ENCODE measurements around the gene CYTH4. TPM values are rescaled to one million over a fixed set of nuclear protein-coding genes. Genes with fewer than 3 reads are reported as not detected.
"Not testable (repeated sequence)": the region's sequence is repeated elsewhere in the genome, so short reads cannot be mapped to it uniquely, and the experiment has no call there.

Gene CYTH4
- polyA plus RNA-seq (2011; rRNA removed) = 0.03 and 0.05 TPM in 2 replicates
- 0.09 and 0.16 TPM in 2 replicates for polyA plus RNA-seq (2012; cell fraction: cytosol; rRNA removed)
- 0.24 and 0.32 TPM in 2 replicates for polyA plus RNA-seq (2012; cell fraction: nucleus; rRNA removed)
- 0.10 to 0.24 TPM (median 0.15 TPM) in 3 replicates for polyA plus RNA-seq (2017; fragmentation: RNase III; extraction: RNeasy Plus Mini Kit Qiagen cat#74134 plus additional on column Dnase treatment)
- 0.04 TPM in 1 of 2 replicates, not detected in the other for polyA minus RNA-seq (2011; rRNA and poly(A)+ RNA removed)

- WGBS (ENCODE audit: missing lambda C conversion rate) = 64% methylated on average over 6 of the region's 12 CpGs
- DNase-seq (ENCODE audit: low read depth in 1 of 2, low spot score in 1 of 2) (no peak), FAIRE-seq (no peak), ATAC-seq (no peak)
- POLR2A ChIA-PET = no interaction called here
- Histone ChIP-seq H3K9me3 (no peaks in the 10 kb centered on the region), H3K4me3 (no peak within 1 kb of the TSS), H3K4me1 (no peaks in the 10 kb centered on the region), H3K4me2 (no peak within 1 kb of the TSS), H3K27ac (no peak within 1 kb of the TSS)
- TF ChIP-seq NFE2L2 (conservative IDR thresholded peaks at IDR 0.05; ENCODE audit: low read length) (no peak), ZFP36 (IDR thresholded peaks at IDR 0.05; ENCODE audit: borderline replicate concordance, partially characterized antibody) (no peak), HOXB5 (CRISPR knock-in tag; IDR thresholded peaks at IDR 0.05) (no peak), CHD4 (IDR thresholded peaks at IDR 0.05; ENCODE audit: borderline replicate concordance) (no peak), EP300 (IDR thresholded peaks at IDR 0.05) (no peak), SREBF2 (IDR thresholded peaks at IDR 0.05) (no peak), CBX8 (IDR thresholded peaks at IDR 0.05) (no peak), ATOH8 (CRISPR knock-in tag; IDR thresholded peaks at IDR 0.05; ENCODE audit: low read depth) (no peak), HOXB13 (CRISPR knock-in tag; IDR thresholded peaks at IDR 0.05; ENCODE audit: low read depth) (no peak), CHD2 (IDR thresholded peaks at IDR 0.05; ENCODE audit: low read length, partially characterized antibody) (no peak), BHLHE40 (IDR thresholded peaks at IDR 0.05; ENCODE audit: low read depth, low read length) (no peak), HES2 (IDR thresholded peaks at IDR 0.05) (no peak), HEYL (CRISPR knock-in tag; IDR thresholded peaks at IDR 0.05) (no peak)
- CTCF ChIA-PET = interaction anchor here (1.4 to 1.7 kb wide), 2 partner anchors 21 to 23 kb away, joined by 6 read pairs; no protein-coding TSS in a partner anchor
Measured at GRCh38 chr22:37282385-37282677, at the start of gene CYTH4. CYTH4 (plus strand) TSS chr22:37282508; CDS start chr22:37282570, 62 bp downstream.

- FAIRE-seq; POLR2A ChIA-PET; ATAC-seq; H3K9me3 ChIP-seq; H3K4me2 ChIP-seq; H3K27ac ChIP-seq; H3K4me3 ChIP-seq; DNase-seq (ENCODE audit: low read depth in 1 of 2, low spot score in 1 of 2): not testable (repeated sequence)
- CTCF ChIA-PET = interaction anchor here (4.6 kb wide), 1 partner anchor 27 kb away, joined by 30 read pairs; no protein-coding TSS in a partner anchor
- 74% methylated on average over 12 of the region's 12 CpGs for WGBS (ENCODE audit: missing lambda C conversion rate)
- peaks cover 26% of the 10 kb centered on the region for H3K4me1 ChIP-seq
Measured at GRCh38 chr22:37233371-37233750, 48.9 kb upstream of the CYTH4 start.

- Histone ChIP-seq H3K4me2 (no peak overlapping the region), H3K4me3 (no peak overlapping the region), H3K27ac (peak overlapping the region in 1 of 2 experiments; percentile 8; a peak in 1 of 6 replicates), H3K9me3 (no peaks in the 10 kb centered on the region), H3K4me1 (peaks cover 19% of the 10 kb centered on the region)
- ChIA-PET POLR2A (no interaction called here), CTCF (no interaction called here)
- DNase-seq (ENCODE audit: low read depth in 1 of 2, low spot score in 1 of 2) = no peak
- FAIRE-seq = no peak
- ATAC-seq = no peak
- 68% methylated on average over 18 of the region's 27 CpGs for WGBS (ENCODE audit: missing lambda C conversion rate)
- TF ChIP-seq SREBF2 (IDR thresholded peaks at IDR 0.05) = no peak
- TF ChIP-seq KDM5A (IDR thresholded peaks at IDR 0.05) = no peak
- TF ChIP-seq HMGXB4 (CRISPR knock-in tag; IDR thresholded peaks at IDR 0.05; ENCODE audit: borderline replicate concordance) = no peak
- TF ChIP-seq HEYL (CRISPR knock-in tag; IDR thresholded peaks at IDR 0.05) = no peak
- TF ChIP-seq CBX2 (IDR thresholded peaks at IDR 0.05; ENCODE audit: borderline replicate concordance, low read depth) = no peak
- no peak for TF ChIP-seq FOSL2 (IDR thresholded peaks at IDR 0.05)
- no peak for TF ChIP-seq FOSL2 (CRISPR knock-in tag; IDR thresholded peaks at IDR 0.05)
- TF ChIP-seq HOXA7 (CRISPR knock-in tag; IDR thresholded peaks at IDR 0.05) = no peak
- no peak for TF ChIP-seq ZFP36 (IDR thresholded peaks at IDR 0.05; ENCODE audit: borderline replicate concordance, partially characterized antibody)
Measured at GRCh38 chr22:37233751-37234631, 48.3 kb upstream of the CYTH4 start.
